Astrocyte of the cerebellum (primary cell): ENCODE measurements around the gene CHD2.

Experiments
- DNase-seq: peaks from one replicate; pipeline ENCODE4 v3.0.0-alpha.2; 2011; ENCODE audit warnings: low read depth
- H3K4me3 ChIP-seq: 2 replicates; pipeline ENCODE4 v1.5.1; 2011; ENCODE audit warnings: mild to moderate bottlenecking, low read depth, low read length, moderate library complexity
- in situ Hi-C: cut with HindIII; loops from 2 replicates; pipeline ENCODE4 v1.10.0; 2017; ENCODE audit warnings: low sequenced_read_pairs
- TF ChIP-seq, protein P1 (sequence below): IDR thresholded peaks from 2 replicates; pipeline ENCODE4 v1.5.1; 2012; ENCODE audit warnings: low read length, low read depth, moderate library complexity, mild to moderate bottlenecking; ENCODE audit errors: missing control alignments

The CHD2 gene

DNA sequence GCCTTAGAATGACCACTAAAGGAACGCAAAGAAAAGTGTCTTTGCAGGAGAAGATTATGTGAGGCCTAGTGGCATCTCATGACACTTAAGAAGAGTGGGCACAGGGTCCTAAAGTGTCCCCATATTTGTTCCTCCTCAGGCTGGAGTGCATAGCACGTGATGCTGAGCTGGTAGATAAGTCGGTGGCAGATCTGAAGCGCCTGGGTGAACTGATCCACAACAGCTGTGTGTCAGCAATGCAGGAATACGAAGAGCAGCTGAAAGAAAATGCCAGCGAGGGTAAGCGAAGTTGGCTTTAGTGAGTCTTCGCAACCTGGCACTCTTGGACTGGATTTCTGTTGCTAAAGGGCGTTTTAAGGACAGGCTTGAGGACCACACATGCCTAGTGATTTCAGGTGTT lies 92.6 kb downstream of the CHD2 start:
- TF ChIP-seq, protein P1, sequence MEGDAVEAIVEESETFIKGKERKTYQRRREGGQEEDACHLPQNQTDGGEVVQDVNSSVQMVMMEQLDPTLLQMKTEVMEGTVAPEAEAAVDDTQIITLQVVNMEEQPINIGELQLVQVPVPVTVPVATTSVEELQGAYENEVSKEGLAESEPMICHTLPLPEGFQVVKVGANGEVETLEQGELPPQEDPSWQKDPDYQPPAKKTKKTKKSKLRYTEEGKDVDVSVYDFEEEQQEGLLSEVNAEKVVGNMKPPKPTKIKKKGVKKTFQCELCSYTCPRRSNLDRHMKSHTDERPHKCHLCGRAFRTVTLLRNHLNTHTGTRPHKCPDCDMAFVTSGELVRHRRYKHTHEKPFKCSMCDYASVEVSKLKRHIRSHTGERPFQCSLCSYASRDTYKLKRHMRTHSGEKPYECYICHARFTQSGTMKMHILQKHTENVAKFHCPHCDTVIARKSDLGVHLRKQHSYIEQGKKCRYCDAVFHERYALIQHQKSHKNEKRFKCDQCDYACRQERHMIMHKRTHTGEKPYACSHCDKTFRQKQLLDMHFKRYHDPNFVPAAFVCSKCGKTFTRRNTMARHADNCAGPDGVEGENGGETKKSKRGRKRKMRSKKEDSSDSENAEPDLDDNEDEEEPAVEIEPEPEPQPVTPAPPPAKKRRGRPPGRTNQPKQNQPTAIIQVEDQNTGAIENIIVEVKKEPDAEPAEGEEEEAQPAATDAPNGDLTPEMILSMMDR, result no peak
- in situ Hi-C loops, result no loop called here
- no peak overlapping the region for H3K4me3 ChIP-seq
- DNase-seq, result no peak

DNA sequence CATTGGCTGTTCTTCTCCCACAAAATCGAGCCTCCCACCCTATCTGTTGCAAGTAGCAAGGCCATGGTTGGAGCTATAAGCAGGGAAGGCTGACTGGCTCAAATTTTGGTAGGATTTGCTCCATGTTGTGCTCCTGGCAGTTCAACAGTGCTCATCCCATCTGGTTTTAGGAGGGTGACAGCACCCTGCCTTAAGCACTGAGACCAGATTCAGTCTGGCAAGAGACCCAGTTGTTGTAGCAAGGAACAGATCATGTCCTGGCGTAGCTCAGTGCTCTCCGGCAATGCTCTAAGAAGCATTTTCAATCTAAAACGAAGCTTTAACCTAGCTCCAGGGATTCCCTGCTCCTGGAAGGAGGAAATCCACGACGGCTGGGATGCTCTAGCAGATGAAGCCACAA lies 97.7 kb downstream of the CHD2 start:
- TF ChIP-seq, protein P1, result no peak
- no peak for DNase-seq
- H3K4me3 ChIP-seq, result no peak overlapping the region
- in situ Hi-C loops, result no loop called here

GRCh38 chr15:93001156-93001555 lies 101.0 kb downstream of the CHD2 start:
- in situ Hi-C loops, result loop anchor here (5.0 kb wide), 1 partner anchor 59 kb away; no protein-coding TSS in a partner anchor
- DNase-seq, result no peak
- no peak overlapping the region for H3K4me3 ChIP-seq
- TF ChIP-seq, protein P1, result no peak

GRCh38 chr15:93001881-93002280 lies 101.8 kb downstream of the CHD2 start:
- in situ Hi-C loops, result loop anchor here (5.0 kb wide), 1 partner anchor 60 kb away; no protein-coding TSS in a partner anchor
- H3K4me3 ChIP-seq, result no peak overlapping the region
- DNase-seq, result no peak
- TF ChIP-seq, protein P1, result peak; percentile 26

- H3K4me3 ChIP-seq, result no peak overlapping the region
- TF ChIP-seq, protein P1, result no peak
- no peak for DNase-seq
- in situ Hi-C loops, result no loop called here
Measured at GRCh38 chr15:93005133-93005532, 105.0 kb downstream of the CHD2 start.

GRCh38 chr15:93007994-93008393 lies 107.9 kb downstream of the CHD2 start:
- no peak for DNase-seq
- TF ChIP-seq, protein P1, result no peak
- no peak overlapping the region for H3K4me3 ChIP-seq
- in situ Hi-C loops, result no loop called here

- H3K4me3 ChIP-seq, result no peak overlapping the region
- no peak for DNase-seq
- TF ChIP-seq, protein P1, result no peak
Measured at GRCh38 chr15:93012786-93013185, 112.7 kb downstream of the CHD2 start.

More at GRCh38 chr15:93012786-93013185, 112.7 kb downstream of the CHD2 start:
- in situ Hi-C loops, result no loop called here
